ENCODE data around the gene SLC38A9. TPM values are rescaled to one million over a fixed set of nuclear protein-coding genes. Genes with fewer than 3 reads are reported as not detected.

Gene SLC38A9
- total and polyA plus RNA-seq, 2 of the 8 experiments (the other 6 are each of a cell fraction or from before 2014, with no cell fraction given), result 29.2 to 43.7 TPM

DNA sequence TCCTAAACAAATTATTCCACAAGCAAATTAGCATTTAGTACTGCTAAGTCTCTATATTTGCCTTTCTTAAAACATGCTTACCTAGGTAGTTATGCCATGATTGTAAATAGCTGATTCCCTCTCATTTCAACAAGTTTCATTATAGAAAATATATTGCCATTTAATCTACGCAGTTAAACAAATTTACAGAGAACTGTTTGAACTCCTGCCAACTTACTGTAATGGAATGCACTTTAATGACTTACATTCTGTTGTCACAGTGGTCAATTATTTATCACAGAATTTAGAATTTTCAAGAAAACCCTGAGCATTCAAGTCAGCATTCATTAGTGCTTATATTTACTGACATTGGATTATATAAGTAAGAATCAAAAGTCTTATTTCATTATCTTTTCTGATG lies 19.6 kb downstream of the SLC38A9 start:
- ChIA-PET POLR2A (ENCODE audit: partially characterized antibody) (interaction anchor here (0.5 to 1.3 kb wide), 5 partner anchors 9 to 300 kb away, joined by 3 to 4 read pairs (median 3); no protein-coding TSS in a partner anchor), CTCF (ENCODE audit: partially characterized antibody) (interaction anchor here (0.6 to 2.1 kb wide), 39 partner anchors 8 to 516 kb away, joined by 3 to 21 read pairs (median 4); no protein-coding TSS in a partner anchor)
- Histone ChIP-seq H3K56ac (replicated peaks; ENCODE audit: insufficient read length, low read depth, low read length) (no peak overlapping the region), H3K4ac (replicated peaks; ENCODE audit: insufficient read length, low read depth, low read length) (no peak overlapping the region), H3K9me3 (ENCODE audit: insufficient read depth in 2 of 2, low read depth in 1 of 2, low read length in 1 of 2) (peaks cover 3 to 5% of the 10 kb centered on the region in 2 experiments; a peak in 2 of 4 replicates), H2BK15ac (ENCODE audit: low read length) (no peak overlapping the region), H3K79me2 (ENCODE audit: control insufficient read depth in 1 of 2, insufficient read depth in 2 of 2, low read length in 2 of 2) (no peaks in the 10 kb centered on the region), H3K23ac (ENCODE audit: insufficient read length) (no peak overlapping the region), H3K79me1 (ENCODE audit: low read depth, low read length) (no peaks in the 10 kb centered on the region), H3K9ac (replicated peaks in 1 of 4; ENCODE audit: extremely low read depth in 1 of 4, low read depth in 3 of 4, low read length in 3 of 4) (peak overlapping the region in 1 of 4 experiments; percentile 34; a peak in 1 of 7 replicates), H2BK20ac (ENCODE audit: low read length) (no peak overlapping the region), H4K20me1 (replicated peaks in 1 of 2; ENCODE audit: control insufficient read depth in 1 of 2, insufficient read depth in 2 of 2, low read length in 2 of 2) (no peaks in the 10 kb centered on the region), H3K27ac (ENCODE audit: low read depth, low read length) (no peak overlapping the region), H3K14ac (ENCODE audit: insufficient read length) (no peak overlapping the region), H3K4me2 (ENCODE audit: insufficient read depth in 1 of 2, low read depth in 2 of 2, low read length in 2 of 2) (no peak overlapping the region), H2BK12ac (ENCODE audit: low read depth, low read length) (no peak overlapping the region), H3K23me2 (ENCODE audit: low read depth, low read length) (no peaks in the 10 kb centered on the region; the same call in 1 of the 2 replicates), H2AK5ac (ENCODE audit: low read depth, low read length) (no peak overlapping the region), H3K4me1 (replicated peaks in 1 of 4; ENCODE audit: control insufficient read depth in 3 of 4, insufficient read depth in 4 of 4, low read length in 3 of 4) (peaks cover 0 to 7% (median 6%) of the 10 kb centered on the region in 4 experiments; a peak in 5 of 7 replicates), H4K8ac (ENCODE audit: extremely low read depth, insufficient read depth, low read length) (no peak overlapping the region), H4K91ac (replicated peaks; ENCODE audit: insufficient read length, low read length) (no peak overlapping the region), H3K4me3 (ENCODE audit: extremely low read depth in 1 of 4, insufficient read depth in 2 of 4, low read depth in 3 of 4, low read length in 4 of 4) (no peak overlapping the region), H2AFZ (ENCODE audit: low read length) (no peak overlapping the region), H2BK120ac (replicated peaks; ENCODE audit: low read depth, low read length) (no peak overlapping the region), H3K36me3 (ENCODE audit: control insufficient read depth in 2 of 4, insufficient read depth in 4 of 4, low read length in 3 of 4) (peaks cover 0 to 6% (median 3%) of the 10 kb centered on the region in 4 experiments; a peak in 4 of 8 replicates), H3K18ac (ENCODE audit: extremely low read depth, low read length) (no peak overlapping the region), H2BK5ac (ENCODE audit: low read depth, low read length) (no peak overlapping the region), H3K27me3 (replicated peaks in 1 of 4; ENCODE audit: control insufficient read depth in 3 of 4, extremely low read depth in 1 of 4, insufficient read depth in 3 of 4, low read length in 3 of 4) (no peaks in the 10 kb centered on the region), H4K5ac (ENCODE audit: insufficient read length, low read depth, low read length) (no peak overlapping the region)
- FAIRE-seq (no peak), DNase-seq (ENCODE audit: low read depth in 1 of 2, low spot score in 2 of 2) (no peak)
- WGBS, 2 experiments (ENCODE audit: extremely low coverage in 1 of 2, insufficient coverage in 1 of 2, insufficient read length in 1 of 2, insufficient replicate concordance in 2 of 2, low coverage in 1 of 2, low lambda C conversion rate in 2 of 2, missing lambda C conversion rate in 1 of 2), result 83% methylated on average over 1 of the region's 1 CpG; no CpG with 5 or more reads in 1 of the 2 experiments
- TF ChIP-seq RAD21 (IDR thresholded peaks at IDR 0.05 in 1 of 2, conservative IDR thresholded peaks at IDR 0.05 in 1 of 2; ENCODE audit: low read depth in 2 of 2, low read length in 2 of 2), result no peak
- TF ChIP-seq ASH2L (IDR thresholded peaks at IDR 0.05; ENCODE audit: low read length), result no peak
- no peak for TF ChIP-seq CHD2 (IDR thresholded peaks at IDR 0.05; ENCODE audit: low read length)
- TF ChIP-seq PHF8 (conservative IDR thresholded peaks at IDR 0.05; ENCODE audit: low read depth, low read length), result no peak
- TF ChIP-seq NANOG (IDR thresholded peaks at IDR 0.05; ENCODE audit: insufficient read depth, low read depth, low read length, poor library complexity, severe bottlenecking), result no peak
- TF ChIP-seq BRCA1 (IDR thresholded peaks at IDR 0.05; ENCODE audit: low read depth, low read length), result no peak
- no peak for TF ChIP-seq HDAC2 (IDR thresholded peaks at IDR 0.05; ENCODE audit: borderline replicate concordance in 1 of 2, low read depth in 2 of 2, low read length in 2 of 2)

All from H1 (cell line).